ENCODE results near the gene HINT3.
"Not testable (repeated sequence)": the region's sequence is repeated elsewhere in the genome, so short reads cannot be mapped to it uniquely, and the experiment has no call there.

Gene HINT3

DNA sequence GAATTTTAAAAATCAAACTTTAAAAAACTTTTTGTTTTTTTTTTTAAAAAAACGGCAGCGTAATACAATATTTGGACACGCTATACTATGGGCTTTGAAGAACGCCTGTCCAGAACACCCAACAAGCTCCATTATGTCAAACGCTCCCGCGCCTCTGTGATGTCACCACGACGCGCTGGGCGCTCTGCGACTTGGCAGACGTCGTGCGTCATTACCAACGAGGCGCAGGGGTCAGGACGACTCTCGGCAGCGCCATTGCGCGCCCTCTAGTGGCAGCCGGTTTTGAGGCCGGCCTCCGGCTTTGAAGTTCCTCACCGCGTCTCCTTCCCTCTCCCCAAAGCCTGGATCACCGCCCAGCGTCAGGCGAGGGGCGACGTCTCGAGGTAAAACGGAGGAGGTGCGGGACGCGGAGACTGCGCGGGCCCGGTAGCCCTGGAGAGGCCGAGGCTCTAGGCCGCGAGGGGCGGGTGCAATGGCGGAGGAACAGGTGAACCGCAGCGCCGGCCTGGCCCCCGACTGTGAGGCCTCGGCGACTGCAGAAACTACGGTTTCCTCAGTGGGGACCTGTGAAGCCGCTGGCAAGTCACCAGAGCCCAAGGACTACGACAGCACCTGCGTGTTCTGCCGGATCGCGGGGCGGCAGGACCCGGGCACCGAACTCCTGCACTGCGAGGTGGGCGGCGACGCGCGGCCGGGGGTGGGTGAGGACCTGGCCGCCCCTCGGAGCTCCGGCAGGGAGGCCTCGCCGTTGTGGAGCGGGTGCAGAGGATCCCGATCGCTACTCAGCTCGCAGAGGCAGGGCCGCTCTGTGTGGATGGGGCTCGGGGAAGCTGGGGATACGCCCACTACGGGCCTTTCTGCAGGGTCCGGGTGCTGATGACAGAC, at the start of gene HINT3:
Gene HINT3 (plus strand): TSS at position 265 of the 885 bp plus-strand sequence. CDS start 208 bp downstream, at position 473.
- H3K4me2 ChIP-seq = peak within 1 kb of the TSS; percentile 76 to 94 (median 90)
- H3K4me3 ChIP-seq = peak within 1 kb of the TSS; percentile 77 to 95 (median 87)
- H3K27me3 ChIP-seq = no peaks in the 10 kb centered on the region
- peaks cover 0 to 20% (median 10%) of the 10 kb centered on the region in 11 experiments; a peak in 12 of 22 replicates for H3K36me3 ChIP-seq
- peaks cover 0 to 10% (median 0%) of the 10 kb centered on the region in 11 experiments; a peak in 2 of 22 replicates for H4K20me1 ChIP-seq
- no peak for TF ChIP-seq Cebpa-rat (IDR thresholded peaks at IDR 0.05)
- H3K9ac ChIP-seq = peak within 1 kb of the TSS; percentile 86 to 93 (median 89)
- peak within 1 kb of the TSS; percentile 81 to 90 (median 86) for H3K27ac ChIP-seq
- H3K4me1 ChIP-seq = peaks cover 21 to 38% (median 25%) of the 10 kb centered on the region in 10 experiments
- H3K9me3 ChIP-seq (replicated peaks in 1 of 11) = peaks cover 0 to 9% (median 5%) of the 10 kb centered on the region in 11 experiments; a peak in 9 of 22 replicates

DNA sequence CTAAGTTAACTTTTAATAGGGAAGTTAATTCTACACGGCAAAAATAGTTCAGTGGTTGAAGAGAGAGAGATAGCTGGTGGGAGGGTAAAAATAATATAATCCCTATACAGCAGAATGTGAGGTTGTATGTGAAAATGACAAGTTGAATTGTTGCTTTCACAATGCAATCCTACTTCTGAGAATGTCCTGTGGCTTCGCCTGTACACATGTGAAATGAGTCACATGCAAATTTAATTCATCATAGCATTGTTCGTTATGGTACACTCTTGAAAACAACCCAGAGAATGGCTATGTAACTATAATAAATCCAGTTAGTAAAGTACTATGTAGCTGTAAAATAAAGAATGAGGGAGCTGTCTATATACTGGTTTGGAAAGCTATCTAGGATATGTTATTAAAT, 46.0 kb upstream of the HINT3 start:
- H3K4me2 ChIP-seq = peak overlapping the region in 5 of 11 experiments; percentile 27 to 66 (median 44); a peak in 8 of 22 replicates
- TF ChIP-seq Cebpa-rat (IDR thresholded peaks at IDR 0.05) = no peak

DNA sequence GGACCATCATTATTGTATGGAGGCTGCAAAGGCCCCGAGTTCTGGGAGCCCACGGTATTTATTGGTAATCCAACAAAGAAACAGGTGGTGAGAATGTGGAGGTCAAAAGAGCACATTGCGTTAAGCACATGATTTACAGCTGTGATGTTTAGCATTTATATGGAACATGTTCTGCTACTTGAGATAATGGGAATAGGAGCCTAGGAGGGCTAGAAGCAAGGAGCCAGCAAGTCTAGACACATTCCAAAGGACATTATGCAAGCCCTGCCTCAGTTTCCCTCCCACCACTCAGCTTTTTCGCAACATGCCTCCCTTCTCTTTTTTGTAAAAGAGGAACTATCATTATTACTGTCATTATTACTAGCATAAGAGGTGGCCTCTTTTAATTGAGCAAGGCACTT, 45.5 kb upstream of the HINT3 start:
- H3K4me1 ChIP-seq = peaks cover 0 to 35% (median 10%) of the 10 kb centered on the region in 10 experiments; a peak in 10 of 20 replicates
- H3K27me3 ChIP-seq; H3K4me3 ChIP-seq; H3K9me3 ChIP-seq (replicated peaks in 1 of 11); H3K9ac ChIP-seq; H4K20me1 ChIP-seq: not testable (repeated sequence)
- peak overlapping the region in 5 of 11 experiments; percentile 27 to 66 (median 44); a peak in 10 of 22 replicates for H3K4me2 ChIP-seq
- peaks cover 0 to 21% (median 11%) of the 10 kb centered on the region in 11 experiments; a peak in 17 of 22 replicates for H3K36me3 ChIP-seq
- H3K27ac ChIP-seq = peak overlapping the region in 2 of 11 experiments; percentile 35 to 39; a peak in 4 of 22 replicates

More for the DNA sequence above, 46.0 kb upstream of the HINT3 start:
- Histone ChIP-seq H3K4me3 (no peak overlapping the region), H3K9ac (no peak overlapping the region), H3K27me3 (no peaks in the 10 kb centered on the region), H3K9me3 (replicated peaks in 1 of 11) (no peaks in the 10 kb centered on the region), H3K4me1 (peaks cover 0 to 35% (median 10%) of the 10 kb centered on the region in 10 experiments; a peak in 10 of 20 replicates), H4K20me1 (no peaks in the 10 kb centered on the region), H3K27ac (peak overlapping the region in 2 of 11 experiments; percentile 35 to 39; a peak in 3 of 22 replicates), H3K36me3 (peaks cover 0 to 15% (median 5%) of the 10 kb centered on the region in 11 experiments; a peak in 13 of 22 replicates)

DNA sequence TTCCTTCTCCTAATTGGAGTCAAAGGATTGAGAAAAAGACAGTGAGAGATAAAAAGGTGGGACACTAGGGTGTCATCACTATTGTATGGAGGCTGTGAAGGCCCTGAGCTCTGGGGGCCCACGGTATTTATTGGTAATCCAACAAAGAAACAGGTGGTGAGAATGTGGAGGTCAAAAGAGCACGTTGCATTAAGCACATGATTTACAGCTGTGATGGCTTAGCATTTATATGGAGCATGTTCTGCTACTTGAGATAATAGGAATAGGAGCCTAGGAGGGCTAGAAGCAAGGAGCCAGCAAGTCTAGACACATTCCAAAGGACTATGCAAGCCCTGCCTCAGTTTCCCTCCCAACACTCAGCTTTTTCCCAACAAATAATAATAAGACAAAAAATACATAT, 44.1 kb upstream of the HINT3 start:
- not testable (repeated sequence) for H3K9me3 ChIP-seq (replicated peaks in 1 of 11); H3K27ac ChIP-seq; H3K27me3 ChIP-seq; H3K4me3 ChIP-seq; H3K9ac ChIP-seq; H3K4me2 ChIP-seq; H4K20me1 ChIP-seq
- Histone ChIP-seq H3K4me1 (peaks cover 0 to 35% (median 10%) of the 10 kb centered on the region in 10 experiments; a peak in 10 of 20 replicates), H3K36me3 (peaks cover 0 to 33% (median 22%) of the 10 kb centered on the region in 11 experiments; a peak in 17 of 22 replicates)

DNA sequence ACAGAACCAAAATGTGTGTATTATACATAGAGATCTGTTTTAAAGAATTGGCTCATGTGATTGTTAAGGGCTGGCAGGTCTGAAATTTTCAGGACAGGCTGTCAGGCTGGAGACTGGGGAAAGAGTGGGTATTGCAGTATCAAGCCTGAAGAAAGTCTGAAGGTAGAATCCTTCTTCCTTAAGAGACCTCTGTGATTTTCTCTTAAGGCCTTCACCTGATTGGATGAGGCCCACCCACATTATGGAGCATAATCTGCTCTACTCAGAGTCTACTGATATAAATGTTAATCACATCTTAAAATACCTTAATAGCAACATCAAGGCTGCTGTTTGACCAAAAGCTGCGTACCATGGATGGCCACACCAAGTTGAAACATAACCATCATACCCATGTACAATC, 43.4 kb upstream of the HINT3 start:
- Histone ChIP-seq H3K4me1 (peaks cover 2 to 40% (median 16%) of the 10 kb centered on the region in 10 experiments), H3K4me2 (no peak overlapping the region), H4K20me1 (no peaks in the 10 kb centered on the region), H3K4me3 (no peak overlapping the region), H3K27ac (no peak overlapping the region), H3K9me3 (replicated peaks in 1 of 11) (no peaks in the 10 kb centered on the region), H3K9ac (no peak overlapping the region), H3K27me3 (no peaks in the 10 kb centered on the region), H3K36me3 (peaks cover 0 to 33% (median 23%) of the 10 kb centered on the region in 11 experiments; a peak in 17 of 22 replicates)
- no peak for TF ChIP-seq Cebpa-rat (IDR thresholded peaks at IDR 0.05)

DNA sequence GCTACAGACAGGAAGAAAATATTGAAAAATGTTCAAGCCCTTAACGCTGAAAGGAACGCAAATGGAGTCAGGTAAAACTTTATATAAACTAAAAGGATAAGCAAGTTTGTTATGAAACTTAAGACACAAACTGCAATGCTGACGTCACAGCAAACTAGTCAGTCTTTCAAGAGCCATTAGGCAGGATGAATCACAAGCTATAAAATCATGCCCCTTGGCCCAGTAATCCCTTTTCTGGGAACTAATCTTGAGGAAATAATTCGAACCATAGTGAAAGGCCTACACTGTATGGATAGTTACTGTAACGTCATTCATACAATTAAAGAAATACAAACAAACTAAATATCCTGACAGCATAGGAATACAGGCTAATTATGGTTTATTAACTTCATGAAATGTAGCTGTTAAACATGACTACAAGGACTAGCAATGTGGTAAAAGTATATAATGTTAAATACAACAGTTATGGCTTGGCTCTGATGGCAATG, 42.7 kb upstream of the HINT3 start:
- Histone ChIP-seq H3K9me3 (replicated peaks in 1 of 11) (no peaks in the 10 kb centered on the region), H3K4me2 (no peak overlapping the region), H3K4me3 (no peak overlapping the region), H3K27ac (no peak overlapping the region), H3K27me3 (no peaks in the 10 kb centered on the region), H3K36me3 (peaks cover 0 to 34% (median 23%) of the 10 kb centered on the region in 11 experiments; a peak in 17 of 22 replicates), H3K4me1 (peaks cover 10 to 42% (median 23%) of the 10 kb centered on the region in 10 experiments), H4K20me1 (no peaks in the 10 kb centered on the region), H3K9ac (no peak overlapping the region)
- no peak for TF ChIP-seq Cebpa-rat (IDR thresholded peaks at IDR 0.05)

DNA sequence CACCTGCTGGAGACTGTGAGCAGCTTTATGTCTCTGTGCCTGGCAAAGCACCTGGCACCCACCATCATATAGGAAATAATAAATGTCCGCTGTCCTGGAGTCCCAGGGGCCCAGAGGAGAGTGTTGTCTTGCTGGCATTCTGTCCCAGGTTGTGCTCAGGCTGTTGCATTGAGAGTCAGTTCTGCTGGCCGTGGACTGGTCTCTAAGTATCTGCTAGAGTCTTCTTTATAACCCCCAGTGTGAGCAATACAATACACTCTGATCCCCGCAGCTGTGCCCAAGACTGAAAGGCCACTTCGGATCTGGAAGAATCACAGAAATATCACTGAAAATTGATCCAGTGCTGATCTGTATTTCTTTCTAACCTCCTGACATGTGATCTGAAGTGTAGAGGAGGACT, 38.3 kb upstream of the HINT3 start:
- no peaks in the 10 kb centered on the region for H3K9me3 ChIP-seq (replicated peaks in 1 of 11)
- peak overlapping the region; percentile 73 to 99 (median 79) for H3K4me2 ChIP-seq
- H3K9ac ChIP-seq = peak overlapping the region in 10 of 11 experiments; percentile 69 to 82 (median 78); a peak in 18 of 22 replicates
- no peaks in the 10 kb centered on the region for H4K20me1 ChIP-seq
- H3K4me1 ChIP-seq = peaks cover 20 to 51% (median 40%) of the 10 kb centered on the region in 10 experiments
- TF ChIP-seq Cebpa-rat (IDR thresholded peaks at IDR 0.05) = no peak
- H3K27ac ChIP-seq = peak overlapping the region; percentile 42 to 89 (median 84); a peak in 21 of 22 replicates
- H3K4me3 ChIP-seq = peak overlapping the region in 3 of 10 experiments; percentile 10 to 72 (median 60); a peak in 3 of 20 replicates
- H3K27me3 ChIP-seq = no peaks in the 10 kb centered on the region
- peaks cover 27 to 63% (median 50%) of the 10 kb centered on the region in 11 experiments; a peak in 21 of 22 replicates for H3K36me3 ChIP-seq

DNA sequence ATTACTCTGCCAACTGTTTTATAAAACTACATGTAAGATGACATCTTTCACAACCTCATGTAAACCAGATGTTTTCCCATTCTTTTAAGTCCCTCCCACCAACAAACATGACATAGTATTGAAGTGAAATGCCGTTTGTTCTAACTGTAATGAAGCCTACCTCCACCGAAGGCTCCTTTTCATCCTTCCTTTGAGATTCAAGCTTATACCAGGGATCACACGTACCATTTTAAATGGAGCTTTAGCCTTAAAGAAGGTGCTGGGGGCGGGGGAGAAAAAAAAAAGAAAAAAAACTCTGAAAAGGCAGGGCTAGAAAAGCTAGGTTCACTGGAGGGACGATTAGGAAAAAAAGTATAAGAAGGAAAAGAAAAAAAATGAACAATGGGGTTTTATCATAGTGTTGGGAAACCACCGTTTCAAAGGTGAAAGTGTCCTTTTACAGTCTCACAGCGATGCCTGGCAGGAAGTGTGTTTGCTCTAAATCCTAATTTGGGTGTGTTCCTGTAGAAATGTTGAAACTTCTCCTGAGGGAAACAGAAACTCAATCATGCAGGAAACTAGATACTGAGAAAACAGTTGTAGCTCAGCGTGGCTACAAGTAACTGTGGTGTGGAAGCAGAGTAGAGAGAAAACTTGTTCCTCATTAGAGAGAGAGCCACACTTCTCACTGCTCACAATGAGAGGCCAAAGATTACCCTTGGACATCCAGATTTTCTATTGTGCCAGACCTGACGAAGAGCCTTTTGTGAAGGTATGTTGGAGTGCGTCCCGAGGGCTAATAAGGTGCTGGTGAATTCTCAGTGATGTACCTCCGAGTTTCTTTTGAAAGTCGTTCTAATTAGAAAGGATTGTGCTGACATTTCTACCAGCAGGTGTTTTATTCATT, 37.6 kb upstream of the HINT3 start:
- Histone ChIP-seq H3K4me2 (peak overlapping the region; percentile 73 to 99 (median 79)), H3K27me3 (no peaks in the 10 kb centered on the region), H3K9me3 (replicated peaks in 1 of 11) (no peaks in the 10 kb centered on the region), H3K27ac (peak overlapping the region; percentile 42 to 89 (median 84); a peak in 21 of 22 replicates), H3K36me3 (peaks cover 31 to 70% (median 57%) of the 10 kb centered on the region in 11 experiments; a peak in 21 of 22 replicates), H3K4me3 (peak overlapping the region; percentile 35 to 72 (median 60)), H3K9ac (peak overlapping the region; percentile 66 to 82 (median 78)), H4K20me1 (no peaks in the 10 kb centered on the region), H3K4me1 (peaks cover 20 to 58% (median 47%) of the 10 kb centered on the region in 10 experiments)
- TF ChIP-seq Cebpa-rat (IDR thresholded peaks at IDR 0.05) = peak in 5 of 11 experiments; percentile 21 to 62 (median 35); a peak in 4 of 22 replicates

All from BLaER1 treated with 17β-estradiol and CSF1 and Interleukin-3, amounts not matched to agents 10 nM and 100 nM (cell line).